ENCODE results near the gene ANLN.

- TF ChIP-seq, protein P1, sequence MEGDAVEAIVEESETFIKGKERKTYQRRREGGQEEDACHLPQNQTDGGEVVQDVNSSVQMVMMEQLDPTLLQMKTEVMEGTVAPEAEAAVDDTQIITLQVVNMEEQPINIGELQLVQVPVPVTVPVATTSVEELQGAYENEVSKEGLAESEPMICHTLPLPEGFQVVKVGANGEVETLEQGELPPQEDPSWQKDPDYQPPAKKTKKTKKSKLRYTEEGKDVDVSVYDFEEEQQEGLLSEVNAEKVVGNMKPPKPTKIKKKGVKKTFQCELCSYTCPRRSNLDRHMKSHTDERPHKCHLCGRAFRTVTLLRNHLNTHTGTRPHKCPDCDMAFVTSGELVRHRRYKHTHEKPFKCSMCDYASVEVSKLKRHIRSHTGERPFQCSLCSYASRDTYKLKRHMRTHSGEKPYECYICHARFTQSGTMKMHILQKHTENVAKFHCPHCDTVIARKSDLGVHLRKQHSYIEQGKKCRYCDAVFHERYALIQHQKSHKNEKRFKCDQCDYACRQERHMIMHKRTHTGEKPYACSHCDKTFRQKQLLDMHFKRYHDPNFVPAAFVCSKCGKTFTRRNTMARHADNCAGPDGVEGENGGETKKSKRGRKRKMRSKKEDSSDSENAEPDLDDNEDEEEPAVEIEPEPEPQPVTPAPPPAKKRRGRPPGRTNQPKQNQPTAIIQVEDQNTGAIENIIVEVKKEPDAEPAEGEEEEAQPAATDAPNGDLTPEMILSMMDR (IDR thresholded peaks at IDR 0.05; ENCODE audit: poor library complexity, severe bottlenecking), result no peak
- TF ChIP-seq TAF1 (IDR thresholded peaks at IDR 0.05; ENCODE audit: low read depth) (no peak), REST (IDR thresholded peaks at IDR 0.05; ENCODE audit: borderline replicate concordance) (no peak), EP300 (conservative IDR thresholded peaks at IDR 0.05; ENCODE audit: poor library complexity, severe bottlenecking) (no peak), POLR2AphosphoS5 (IDR thresholded peaks at IDR 0.05) (no peak), EZH2 (IDR thresholded peaks at IDR 0.05; ENCODE audit: borderline replicate concordance, insufficient read depth, low read length, poor library complexity, severe bottlenecking) (no peak), RAD21 (conservative IDR thresholded peaks at IDR 0.05) (no peak)
These were observed 82.6 kb downstream of the ANLN start for GRCh38 chr7:36472141-36472729.

Data from neural cell (in vitro differentiated cells).